CD4-positive, alpha-beta T cell (primary cell): ENCODE results near the gene TSSC4. TPM values are rescaled to one million over a fixed set of nuclear protein-coding genes. Genes with fewer than 3 reads are reported as not detected.

Source experiments
- ATAC-seq: fragments of 200-7000 bp; cut with Tn5 transposase; one replicate; pipeline ENCODE4 v1.10.0; 2022; ENCODE audit warnings: mild to moderate bottlenecking; ENCODE audit not compliant: poor library complexity
- CTCF ChIA-PET: fragments of 350-600 bp; sonication (Branson Sonifier 250); formaldehyde crosslinking; loops from one replicate; lab custom pipeline; 2021; ENCODE audit warnings: antibody characterized with exemption, inconsistent platforms; lab: Charles Lee
- POLR2A ChIA-PET: fragments of 350-600 bp; sonication (Branson Sonifier 250); formaldehyde crosslinking; loops from one replicate; lab custom pipeline; 2021; ENCODE audit warnings: antibody characterized with exemption, inconsistent platforms; lab: Charles Lee
- DNase-seq, 14 experiments: peaks; one replicate each; pipeline ENCODE4 v3.0.0-alpha.2; 2013 to 2020; ENCODE audit warnings: mixed read lengths in 2 of 14
- H3K27ac ChIP-seq, 2 donors: one replicate each; pipeline versions ENCODE4 v1.5.1 to v1.7.0; 2013; ENCODE audit warnings: low read length in 2 of 2, low read depth in 1 of 2, mild to moderate bottlenecking in 1 of 2
- H3K27me3 ChIP-seq, 2 experiments: 1 replicate in 1 of 2; 2 replicates in 1 of 2; pipeline versions ENCODE4 v1.6.1 to v1.7.0; 2013; ENCODE audit warnings: low read length in 2 of 2, control low read depth in 1 of 2, mild to moderate bottlenecking in 1 of 2, moderate library complexity in 1 of 2; ENCODE audit not compliant: insufficient read depth in 2 of 2, control insufficient read depth in 1 of 2
- H3K36me3 ChIP-seq: one replicate; pipeline ENCODE4 v1.6.1; 2013; ENCODE audit warnings: low read length, control low read depth; ENCODE audit not compliant: insufficient read depth
- H3K4me1 ChIP-seq: one replicate; pipeline ENCODE4 v1.6.1; 2013; ENCODE audit warnings: low read length, control low read depth; ENCODE audit not compliant: insufficient read depth
- H3K4me3 ChIP-seq: one replicate; pipeline ENCODE4 v1.5.1; 2013; ENCODE audit warnings: mild to moderate bottlenecking, low read length, moderate library complexity
- H3K9me3 ChIP-seq, 2 experiments: 1 replicate in 1 of 2; 2 replicates in 1 of 2; pipeline versions ENCODE4 v1.6.1 to v1.7.0; 2013; ENCODE audit warnings: low read length in 2 of 2, mild to moderate bottlenecking in 2 of 2, control low read depth in 1 of 2, moderate library complexity in 1 of 2; ENCODE audit not compliant: control insufficient read depth in 1 of 2, insufficient read depth in 1 of 2
- H3K27ac Mint-ChIP-seq: one replicate; pipeline ENCODE4 v1.8.0; 2020; ENCODE audit warnings: mixed read lengths
- H3K27me3 Mint-ChIP-seq: one replicate; pipeline ENCODE4 v1.8.0; 2021; ENCODE audit warnings: mixed read lengths
- H3K36me3 Mint-ChIP-seq: one replicate; pipeline ENCODE4 v1.8.0; 2021; ENCODE audit warnings: low read depth, mixed read lengths
- H3K4me1 Mint-ChIP-seq: one replicate; pipeline ENCODE4 v1.8.0; 2021; ENCODE audit warnings: low read depth, mixed read lengths
- H3K4me3 Mint-ChIP-seq: one replicate; pipeline ENCODE4 v1.8.0; 2020; ENCODE audit warnings: mild to moderate bottlenecking, mixed read lengths
- H3K9me3 Mint-ChIP-seq: one replicate; pipeline ENCODE4 v1.8.0; 2020; ENCODE audit warnings: mixed read lengths
- intact Hi-C, 2 experiments: fragments of 100-400 bp; cut with DNase I in 1 of 2; cut with micrococcal nuclease in 1 of 2; formaldehyde crosslinking; loops; one replicate each; pipeline versions ENCODE4 v1.15.1 to v1.9.0; 2023 to 2025; cut with DNase I, micrococcal nuclease
- total RNA-seq, 174 experiments: library from RNA in 2 of 174; stranded (reverse) in 2 of 174; gene quantifications; one replicate each; pipeline ENCODE4 v1.2.3 and lab custom pipeline; 2021 to 2026
- TF ChIP-seq, protein P1 (sequence below): fragments of 200-600 bp; IDR thresholded peaks from one replicate; pipeline ENCODE4 v1.8.0; 2022; ENCODE audit warnings: antibody characterized with exemption, mild to moderate bottlenecking

The TSSC4 gene
- total RNA-seq, 2 experiments from 2014 or later = 47.5 to 50.0 TPM

DNA sequence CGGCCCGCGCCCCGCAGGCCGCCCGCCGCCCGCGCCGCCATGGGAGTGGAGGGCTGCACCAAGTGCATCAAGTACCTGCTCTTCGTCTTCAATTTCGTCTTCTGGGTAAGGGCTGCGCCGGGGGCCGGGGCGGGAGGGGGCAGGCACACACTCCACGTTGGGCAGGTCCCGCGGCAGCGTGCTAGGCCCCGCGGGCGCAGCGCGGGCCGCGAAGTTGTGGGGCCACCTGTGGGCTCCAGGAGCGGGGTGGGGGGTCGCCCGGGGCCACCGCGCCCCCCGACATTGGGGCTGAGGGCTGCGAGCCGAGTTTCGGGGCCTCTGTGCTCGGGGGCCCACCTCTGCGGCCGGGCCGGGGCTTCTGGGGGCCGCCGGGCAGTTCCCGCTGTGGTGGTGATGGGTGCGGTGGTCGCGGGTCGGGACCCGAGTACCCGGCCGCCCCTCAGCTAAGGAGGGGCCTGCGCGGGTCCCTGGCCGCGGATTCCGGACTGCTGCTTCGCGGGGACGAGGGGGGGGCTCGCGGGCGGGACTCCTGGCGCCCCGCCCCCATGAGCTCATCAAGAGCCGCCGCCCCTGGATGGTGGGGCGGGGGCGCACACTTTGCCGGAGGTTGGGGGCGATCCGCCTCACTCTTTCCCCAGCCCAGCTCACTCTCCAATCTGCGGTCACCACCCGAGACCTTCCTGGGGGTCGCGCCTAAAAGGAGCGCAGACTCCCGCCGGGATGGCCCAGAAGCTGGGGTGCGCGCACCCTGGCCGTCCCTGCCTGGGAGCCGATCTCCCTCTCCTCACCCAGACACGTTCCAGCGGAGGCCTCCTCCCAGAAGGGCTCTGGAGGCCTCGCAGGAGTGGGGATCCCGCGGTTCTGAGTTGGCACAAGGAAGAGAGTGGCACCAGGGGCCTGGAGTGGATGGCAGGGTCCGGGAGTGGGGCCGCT is 22.8 kb upstream of the TSSC4 start:
- H3K4me3 ChIP-seq = peak overlapping the region; percentile 90
- peak overlapping the region; percentile 82 for H3K4me3 Mint-ChIP-seq
- no peaks in the 10 kb centered on the region for H3K9me3 Mint-ChIP-seq
- peaks cover 0 to 7% of the 10 kb centered on the region in 2 experiments for H3K9me3 ChIP-seq
- peak overlapping the region; percentile 69 for H3K27ac Mint-ChIP-seq
- H3K27me3 Mint-ChIP-seq = no peaks in the 10 kb centered on the region
- ATAC-seq (peak; percentile 53), DNase-seq (peak; percentile 29 to 80 (median 52))
- CTCF ChIA-PET = interaction anchor here (1.0 to 1.8 kb wide), 3 partner anchors 23 to 155 kb away, joined by 3 to 5 read pairs (median 3); partner anchors contain the start of gene TSSC4
- TF ChIP-seq, protein P1, sequence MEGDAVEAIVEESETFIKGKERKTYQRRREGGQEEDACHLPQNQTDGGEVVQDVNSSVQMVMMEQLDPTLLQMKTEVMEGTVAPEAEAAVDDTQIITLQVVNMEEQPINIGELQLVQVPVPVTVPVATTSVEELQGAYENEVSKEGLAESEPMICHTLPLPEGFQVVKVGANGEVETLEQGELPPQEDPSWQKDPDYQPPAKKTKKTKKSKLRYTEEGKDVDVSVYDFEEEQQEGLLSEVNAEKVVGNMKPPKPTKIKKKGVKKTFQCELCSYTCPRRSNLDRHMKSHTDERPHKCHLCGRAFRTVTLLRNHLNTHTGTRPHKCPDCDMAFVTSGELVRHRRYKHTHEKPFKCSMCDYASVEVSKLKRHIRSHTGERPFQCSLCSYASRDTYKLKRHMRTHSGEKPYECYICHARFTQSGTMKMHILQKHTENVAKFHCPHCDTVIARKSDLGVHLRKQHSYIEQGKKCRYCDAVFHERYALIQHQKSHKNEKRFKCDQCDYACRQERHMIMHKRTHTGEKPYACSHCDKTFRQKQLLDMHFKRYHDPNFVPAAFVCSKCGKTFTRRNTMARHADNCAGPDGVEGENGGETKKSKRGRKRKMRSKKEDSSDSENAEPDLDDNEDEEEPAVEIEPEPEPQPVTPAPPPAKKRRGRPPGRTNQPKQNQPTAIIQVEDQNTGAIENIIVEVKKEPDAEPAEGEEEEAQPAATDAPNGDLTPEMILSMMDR = no peak
- peaks cover 55% of the 10 kb centered on the region for H3K4me1 ChIP-seq
- no peaks in the 10 kb centered on the region for H3K36me3 ChIP-seq
- intact Hi-C loops = loop anchor here (1.0 to 10.0 kb wide), 5 partner anchors 22 to 1113 kb away; partner anchors contain the start of genes C11orf21 (in 1 of the 2), TSPAN32 (in 1 of the 2) and TSSC4 (in 1 of the 2)
- peaks cover 32% of the 10 kb centered on the region for H3K4me1 Mint-ChIP-seq
- H3K36me3 Mint-ChIP-seq = peaks cover 4% of the 10 kb centered on the region
- POLR2A ChIA-PET = interaction anchor here (1.1 to 2.8 kb wide), 5 partner anchors 9 to 75 kb away, joined by 3 to 47 read pairs (median 36); partner anchors contain the start of genes C11orf21, TSPAN32 and TSSC4
- no peaks in the 10 kb centered on the region for H3K27me3 ChIP-seq
- peak overlapping the region; percentile 67 to 73 for H3K27ac ChIP-seq

- TF ChIP-seq, protein P1 = no peak
- no peaks in the 10 kb centered on the region for H3K27me3 Mint-ChIP-seq
- Histone ChIP-seq H3K4me1 (peaks cover 63% of the 10 kb centered on the region), H3K4me3 (peak overlapping the region; percentile 90), H3K36me3 (no peaks in the 10 kb centered on the region), H3K9me3 (peaks cover 0 to 7% of the 10 kb centered on the region in 2 experiments), H3K27me3 (no peaks in the 10 kb centered on the region), H3K27ac (peak overlapping the region; percentile 67 to 73)
- POLR2A ChIA-PET = interaction anchor here (1.1 to 2.8 kb wide), 5 partner anchors 8 to 76 kb away, joined by 3 to 47 read pairs (median 36); partner anchors contain the start of genes C11orf21, TSPAN32 and TSSC4
- no peak for ATAC-seq
- H3K4me3 Mint-ChIP-seq = peak overlapping the region; percentile 82
- H3K4me1 Mint-ChIP-seq = peaks cover 38% of the 10 kb centered on the region
- peaks cover 4% of the 10 kb centered on the region for H3K36me3 Mint-ChIP-seq
- CTCF ChIA-PET = interaction anchor here (1.0 kb wide), 2 partner anchors 42 to 154 kb away, joined by 3 read pairs; no protein-coding TSS in a partner anchor
- H3K9me3 Mint-ChIP-seq = no peaks in the 10 kb centered on the region
- intact Hi-C loops = loop anchor here (1.0 to 10.0 kb wide), 5 partner anchors 21 to 1114 kb away; partner anchors contain the start of genes C11orf21 (in 1 of the 2), TSPAN32 (in 1 of the 2) and TSSC4 (in 1 of the 2)
- DNase-seq = peak in 2 of 14 experiments; percentile 28 to 39
- H3K27ac Mint-ChIP-seq = peak overlapping the region; percentile 69
Observed at GRCh38 chr11:2378527-2379210, 21.9 kb upstream of the TSSC4 start.
